ENCODE data around the gene SENP2.

Gene SENP2

GRCh38 chr3:185595526-185595925 lies 9.4 kb downstream of the SENP2 start:
- no peak for TF ChIP-seq NFIC (IDR thresholded peaks at IDR 0.05)

DNA sequence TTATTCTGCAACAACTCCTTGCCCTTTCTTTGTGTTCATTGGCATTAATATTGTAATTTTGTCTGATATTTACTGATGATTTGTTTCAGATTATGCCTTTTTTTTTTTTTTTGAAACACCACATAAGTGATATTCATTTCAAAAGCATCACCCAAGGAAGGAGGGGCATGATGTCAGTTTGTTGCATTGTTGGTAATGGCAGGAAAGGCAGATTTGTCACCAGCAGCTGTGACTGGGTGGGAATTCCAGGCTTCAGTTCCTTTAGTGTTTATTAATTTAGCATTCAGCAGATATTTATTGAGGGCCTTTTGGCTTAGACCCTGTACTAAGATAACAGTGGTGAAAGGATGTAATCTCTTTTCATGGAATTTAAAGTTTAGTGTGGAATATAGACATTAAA lies 19.5 kb downstream of the SENP2 start:
- TF ChIP-seq RAD21 (IDR thresholded peaks at IDR 0.05; ENCODE audit: low read depth) (no peak), TAF1 (IDR thresholded peaks at IDR 0.05; ENCODE audit: low read depth) (no peak), MAX (IDR thresholded peaks at IDR 0.05) (no peak), NFIC (IDR thresholded peaks at IDR 0.05) (no peak), EP300 (IDR thresholded peaks at IDR 0.05; ENCODE audit: borderline replicate concordance) (no peak), EGR1 (IDR thresholded peaks at IDR 0.05) (no peak), YY1 (IDR thresholded peaks at IDR 0.05; ENCODE audit: low read depth) (no peak)
- TF ChIP-seq, protein P1, sequence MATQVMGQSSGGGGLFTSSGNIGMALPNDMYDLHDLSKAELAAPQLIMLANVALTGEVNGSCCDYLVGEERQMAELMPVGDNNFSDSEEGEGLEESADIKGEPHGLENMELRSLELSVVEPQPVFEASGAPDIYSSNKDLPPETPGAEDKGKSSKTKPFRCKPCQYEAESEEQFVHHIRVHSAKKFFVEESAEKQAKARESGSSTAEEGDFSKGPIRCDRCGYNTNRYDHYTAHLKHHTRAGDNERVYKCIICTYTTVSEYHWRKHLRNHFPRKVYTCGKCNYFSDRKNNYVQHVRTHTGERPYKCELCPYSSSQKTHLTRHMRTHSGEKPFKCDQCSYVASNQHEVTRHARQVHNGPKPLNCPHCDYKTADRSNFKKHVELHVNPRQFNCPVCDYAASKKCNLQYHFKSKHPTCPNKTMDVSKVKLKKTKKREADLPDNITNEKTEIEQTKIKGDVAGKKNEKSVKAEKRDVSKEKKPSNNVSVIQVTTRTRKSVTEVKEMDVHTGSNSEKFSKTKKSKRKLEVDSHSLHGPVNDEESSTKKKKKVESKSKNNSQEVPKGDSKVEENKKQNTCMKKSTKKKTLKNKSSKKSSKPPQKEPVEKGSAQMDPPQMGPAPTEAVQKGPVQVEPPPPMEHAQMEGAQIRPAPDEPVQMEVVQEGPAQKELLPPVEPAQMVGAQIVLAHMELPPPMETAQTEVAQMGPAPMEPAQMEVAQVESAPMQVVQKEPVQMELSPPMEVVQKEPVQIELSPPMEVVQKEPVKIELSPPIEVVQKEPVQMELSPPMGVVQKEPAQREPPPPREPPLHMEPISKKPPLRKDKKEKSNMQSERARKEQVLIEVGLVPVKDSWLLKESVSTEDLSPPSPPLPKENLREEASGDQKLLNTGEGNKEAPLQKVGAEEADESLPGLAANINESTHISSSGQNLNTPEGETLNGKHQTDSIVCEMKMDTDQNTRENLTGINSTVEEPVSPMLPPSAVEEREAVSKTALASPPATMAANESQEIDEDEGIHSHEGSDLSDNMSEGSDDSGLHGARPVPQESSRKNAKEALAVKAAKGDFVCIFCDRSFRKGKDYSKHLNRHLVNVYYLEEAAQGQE (IDR thresholded peaks at IDR 0.05; ENCODE audit: low read depth), result no peak

DNA sequence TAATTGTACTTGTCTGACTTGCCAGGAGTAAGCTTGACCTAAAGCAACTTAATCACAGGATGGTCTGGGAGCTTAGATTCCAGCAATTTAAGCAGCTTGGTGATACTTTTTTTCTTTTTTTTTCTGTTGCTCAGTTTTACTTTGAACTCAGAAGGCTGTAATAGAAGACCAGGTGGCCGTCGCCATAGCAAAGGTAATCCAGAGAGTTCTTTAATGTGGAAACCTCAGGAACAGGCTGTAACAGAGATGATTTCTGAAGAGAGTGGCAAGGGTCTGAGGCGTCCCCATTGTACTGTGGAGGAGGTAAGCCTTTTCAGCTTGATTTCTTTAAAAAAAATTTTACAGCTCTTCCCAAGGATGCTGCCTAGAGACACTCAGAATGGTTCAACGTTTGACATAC lies 20.1 kb downstream of the SENP2 start:
- TF ChIP-seq CEBPB (IDR thresholded peaks at IDR 0.05) (no peak), TAF1 (IDR thresholded peaks at IDR 0.05; ENCODE audit: low read depth) (no peak), RAD21 (IDR thresholded peaks at IDR 0.05; ENCODE audit: low read depth) (no peak), YY1 (IDR thresholded peaks at IDR 0.05; ENCODE audit: low read depth) (no peak), TEAD4 (IDR thresholded peaks at IDR 0.05) (no peak), ZBTB7A (IDR thresholded peaks at IDR 0.05; ENCODE audit: low read depth) (no peak), FOXM1 (IDR thresholded peaks at IDR 0.05; ENCODE audit: borderline replicate concordance, low read depth) (no peak), CREB1 (IDR thresholded peaks at IDR 0.05; ENCODE audit: low read depth) (no peak), USF1 (IDR thresholded peaks at IDR 0.05) (no peak)

DNA sequence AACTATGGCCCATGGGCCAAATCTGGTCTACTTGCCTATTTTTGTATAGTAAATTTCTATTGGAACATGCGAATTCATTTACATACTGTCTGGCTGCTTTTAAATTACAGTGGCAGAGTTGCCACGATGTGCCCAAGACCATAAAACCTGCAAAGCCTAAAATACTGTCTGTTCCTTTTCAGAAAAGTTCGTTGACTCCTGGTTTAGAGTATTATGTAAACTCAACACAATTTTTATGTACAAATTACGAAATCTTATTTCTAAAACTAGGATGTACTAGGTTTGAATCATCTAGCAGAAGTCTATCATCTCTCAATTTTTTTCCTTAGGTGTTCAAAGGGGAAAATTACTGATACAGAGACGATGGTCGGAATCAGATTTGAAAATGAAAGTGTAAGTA lies 26.9 kb downstream of the SENP2 start:
- TF ChIP-seq CREB1 (IDR thresholded peaks at IDR 0.05; ENCODE audit: low read depth) (no peak), NFIC (IDR thresholded peaks at IDR 0.05) (no peak), EGR1 (IDR thresholded peaks at IDR 0.05) (no peak), ZBTB7A (IDR thresholded peaks at IDR 0.05; ENCODE audit: low read depth) (no peak), FOXM1 (IDR thresholded peaks at IDR 0.05; ENCODE audit: borderline replicate concordance, low read depth) (no peak), RAD21 (IDR thresholded peaks at IDR 0.05; ENCODE audit: low read depth) (no peak), EP300 (IDR thresholded peaks at IDR 0.05; ENCODE audit: borderline replicate concordance) (no peak), YY1 (IDR thresholded peaks at IDR 0.05; ENCODE audit: low read depth) (no peak), USF1 (IDR thresholded peaks at IDR 0.05) (no peak), TEAD4 (IDR thresholded peaks at IDR 0.05) (no peak), CEBPB (IDR thresholded peaks at IDR 0.05) (no peak), TAF1 (IDR thresholded peaks at IDR 0.05; ENCODE audit: low read depth) (no peak)
- TF ChIP-seq, protein P1 (IDR thresholded peaks at IDR 0.05; ENCODE audit: low read depth), result no peak

GRCh38 chr3:185623939-185624665 lies 38.0 kb downstream of the SENP2 start:
- TF ChIP-seq EGR1 (IDR thresholded peaks at IDR 0.05), result no peak
- no peak for TF ChIP-seq CREB1 (IDR thresholded peaks at IDR 0.05; ENCODE audit: low read depth)
- TF ChIP-seq, protein P1 (IDR thresholded peaks at IDR 0.05; ENCODE audit: low read depth), result no peak
- no peak for TF ChIP-seq TAF1 (IDR thresholded peaks at IDR 0.05; ENCODE audit: low read depth)
- TF ChIP-seq CEBPB (IDR thresholded peaks at IDR 0.05), result no peak
- TF ChIP-seq YY1 (IDR thresholded peaks at IDR 0.05; ENCODE audit: low read depth), result no peak
- no peak for TF ChIP-seq ZBTB7A (IDR thresholded peaks at IDR 0.05; ENCODE audit: low read depth)
- no peak for TF ChIP-seq TCF12 (IDR thresholded peaks at IDR 0.05; ENCODE audit: low read depth)
- TF ChIP-seq TEAD4 (IDR thresholded peaks at IDR 0.05), result no peak

Measured in Ishikawa (cell line).